NCI-H146 treated with DMSO at 0.1 percent for 48 hours (cell line): Measurements from ENCODE around the gene DENND5B.

Experiments
- DNase-seq: peaks from one replicate; lab custom pipeline; 2025; ENCODE audit not compliant: unreplicated experiment; lab: John Stamatoyannopoulos, UW

The DENND5B gene

DNA sequence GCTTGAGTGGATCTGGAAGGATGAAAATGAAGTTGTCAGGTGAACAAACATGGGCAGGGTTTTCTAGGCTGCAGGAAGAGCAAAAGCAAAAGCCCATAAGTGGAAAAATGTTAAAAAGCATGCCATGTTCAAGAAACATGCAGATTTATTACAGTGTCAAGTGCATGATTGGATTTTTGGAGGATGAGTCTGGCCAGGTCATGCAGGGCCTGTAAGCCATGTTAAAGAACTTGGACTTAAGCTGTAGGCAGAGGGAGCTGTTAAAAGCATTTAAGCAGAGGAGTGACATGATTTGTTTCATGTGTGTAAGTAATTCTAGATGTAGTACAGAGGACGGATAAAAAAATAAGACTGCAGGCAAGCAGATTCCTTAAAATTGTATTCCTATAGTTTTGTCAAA lies 248.7 kb downstream of the DENND5B start:
- DNase-seq = no peak

DNA sequence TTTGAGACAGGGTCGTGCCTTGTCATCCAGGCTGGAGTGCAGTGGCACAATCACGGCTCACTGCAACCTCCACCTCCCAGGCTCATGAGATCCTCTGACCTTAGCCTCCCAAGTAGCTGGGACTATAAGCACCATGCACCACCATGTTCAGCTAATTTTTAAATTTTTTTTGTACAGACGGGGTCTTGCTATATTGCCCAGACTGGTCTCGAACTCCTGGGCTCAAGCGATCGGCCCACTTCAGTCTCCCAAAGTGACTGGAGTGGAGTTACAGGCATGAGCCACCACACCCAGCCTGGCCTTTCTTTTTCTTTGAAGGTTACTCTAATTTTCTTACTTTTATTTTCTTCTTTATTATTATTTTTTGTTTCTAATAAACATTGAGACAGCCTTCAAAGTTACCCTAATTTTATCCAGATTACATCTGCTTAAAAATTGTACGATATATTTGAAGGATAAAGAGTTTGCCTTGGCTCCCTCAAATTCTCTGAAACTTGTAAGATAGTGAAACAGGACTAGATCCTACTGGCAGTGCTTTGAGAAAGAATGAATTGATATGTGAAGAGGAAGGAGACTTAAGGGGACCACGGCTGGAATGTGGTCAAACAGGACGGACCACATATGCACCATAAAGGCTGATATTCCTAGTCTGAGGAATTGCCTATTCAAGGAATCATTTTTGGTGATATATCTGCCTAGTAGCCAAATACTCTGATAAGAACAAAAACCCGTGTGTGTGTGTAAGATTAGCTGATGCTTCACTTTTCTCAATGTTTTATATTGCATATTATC lies 250.9 kb downstream of the DENND5B start:
- no peak for DNase-seq

DNA sequence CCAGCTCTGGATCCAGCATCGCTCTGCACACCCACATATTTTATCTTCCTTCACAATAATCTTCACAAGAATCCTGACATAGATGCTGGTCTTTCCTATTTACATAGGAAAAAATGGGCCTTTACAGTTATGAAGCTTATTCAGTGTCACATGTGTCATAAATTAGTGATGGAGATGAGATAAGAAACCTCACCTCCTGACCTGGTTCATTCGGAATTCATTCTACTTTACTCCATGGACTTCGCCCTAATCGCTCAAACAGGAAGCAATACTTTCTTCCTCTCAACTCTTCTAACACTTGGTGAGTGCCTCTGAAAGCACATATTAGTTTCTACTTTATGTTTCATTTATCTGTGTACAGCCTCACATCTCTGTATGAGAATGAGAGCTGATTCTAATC lies 253.0 kb downstream of the DENND5B start:
- DNase-seq = no peak
